Right lobe of liver (tissue), 4 donors: Measurements from ENCODE around the gene CHAD.

Experiments
- POLR2A ChIP-seq: fragments of 450-650 bp; IDR thresholded peaks from one replicate; pipeline ENCODE4 v1.6.1; 2017; ENCODE audit warnings: antibody characterized with exemption, mild to moderate bottlenecking
- TF ChIP-seq, protein P1 (sequence below), 4 donors: fragments of 200-600 bp in 3 of 4; fragments of 450-650 bp in 1 of 4; IDR thresholded peaks; one replicate each; pipeline versions ENCODE4 v1.5.1 to v1.8.0; 2016 to 2022; ENCODE audit warnings: antibody characterized with exemption in 4 of 4, mild to moderate bottlenecking in 2 of 4
- donor health status: DM: no; HTN: no; CAD: no.
- donor health status: DM: no; HTN: no; CAD: no.
- donor health status: DM: no; HTN: yes; CAD: no.

- TF ChIP-seq, protein P1, sequence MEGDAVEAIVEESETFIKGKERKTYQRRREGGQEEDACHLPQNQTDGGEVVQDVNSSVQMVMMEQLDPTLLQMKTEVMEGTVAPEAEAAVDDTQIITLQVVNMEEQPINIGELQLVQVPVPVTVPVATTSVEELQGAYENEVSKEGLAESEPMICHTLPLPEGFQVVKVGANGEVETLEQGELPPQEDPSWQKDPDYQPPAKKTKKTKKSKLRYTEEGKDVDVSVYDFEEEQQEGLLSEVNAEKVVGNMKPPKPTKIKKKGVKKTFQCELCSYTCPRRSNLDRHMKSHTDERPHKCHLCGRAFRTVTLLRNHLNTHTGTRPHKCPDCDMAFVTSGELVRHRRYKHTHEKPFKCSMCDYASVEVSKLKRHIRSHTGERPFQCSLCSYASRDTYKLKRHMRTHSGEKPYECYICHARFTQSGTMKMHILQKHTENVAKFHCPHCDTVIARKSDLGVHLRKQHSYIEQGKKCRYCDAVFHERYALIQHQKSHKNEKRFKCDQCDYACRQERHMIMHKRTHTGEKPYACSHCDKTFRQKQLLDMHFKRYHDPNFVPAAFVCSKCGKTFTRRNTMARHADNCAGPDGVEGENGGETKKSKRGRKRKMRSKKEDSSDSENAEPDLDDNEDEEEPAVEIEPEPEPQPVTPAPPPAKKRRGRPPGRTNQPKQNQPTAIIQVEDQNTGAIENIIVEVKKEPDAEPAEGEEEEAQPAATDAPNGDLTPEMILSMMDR (IDR thresholded peaks at IDR 0.05): no peak
- no peak for TF ChIP-seq POLR2A
These were observed 2.1 kb downstream of the CHAD start for GRCh38 chr17:50466371-50467113.
